Measurements from ENCODE around the gene DOCK10.
"Not testable (repeated sequence)": the region's sequence is repeated elsewhere in the genome, so short reads cannot be mapped to it uniquely, and the experiment has no call there.

Gene DOCK10

GRCh38 chr2:225065882-225066281 lies 23.6 kb upstream of the DOCK10 start:
- no peak for DNase-seq (ENCODE audit: low read depth)
- H3K4me3 ChIP-seq (ENCODE audit: low read length) = no peak overlapping the region
- TF ChIP-seq, protein P1, sequence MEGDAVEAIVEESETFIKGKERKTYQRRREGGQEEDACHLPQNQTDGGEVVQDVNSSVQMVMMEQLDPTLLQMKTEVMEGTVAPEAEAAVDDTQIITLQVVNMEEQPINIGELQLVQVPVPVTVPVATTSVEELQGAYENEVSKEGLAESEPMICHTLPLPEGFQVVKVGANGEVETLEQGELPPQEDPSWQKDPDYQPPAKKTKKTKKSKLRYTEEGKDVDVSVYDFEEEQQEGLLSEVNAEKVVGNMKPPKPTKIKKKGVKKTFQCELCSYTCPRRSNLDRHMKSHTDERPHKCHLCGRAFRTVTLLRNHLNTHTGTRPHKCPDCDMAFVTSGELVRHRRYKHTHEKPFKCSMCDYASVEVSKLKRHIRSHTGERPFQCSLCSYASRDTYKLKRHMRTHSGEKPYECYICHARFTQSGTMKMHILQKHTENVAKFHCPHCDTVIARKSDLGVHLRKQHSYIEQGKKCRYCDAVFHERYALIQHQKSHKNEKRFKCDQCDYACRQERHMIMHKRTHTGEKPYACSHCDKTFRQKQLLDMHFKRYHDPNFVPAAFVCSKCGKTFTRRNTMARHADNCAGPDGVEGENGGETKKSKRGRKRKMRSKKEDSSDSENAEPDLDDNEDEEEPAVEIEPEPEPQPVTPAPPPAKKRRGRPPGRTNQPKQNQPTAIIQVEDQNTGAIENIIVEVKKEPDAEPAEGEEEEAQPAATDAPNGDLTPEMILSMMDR (conservative IDR thresholded peaks at IDR 0.05; ENCODE audit: low read length) = no peak

GRCh38 chr2:225064928-225065327 lies 22.7 kb upstream of the DOCK10 start:
- DNase-seq (ENCODE audit: low read depth) = no peak
- TF ChIP-seq, protein P1 (conservative IDR thresholded peaks at IDR 0.05; ENCODE audit: low read length) = no peak
- H3K4me3 ChIP-seq (ENCODE audit: low read length) = no peak overlapping the region

- no peak for DNase-seq (ENCODE audit: low read depth)
- no peak overlapping the region for H3K4me3 ChIP-seq (ENCODE audit: low read length)
- TF ChIP-seq, protein P1 (conservative IDR thresholded peaks at IDR 0.05; ENCODE audit: low read length) = no peak
Observed at GRCh38 chr2:225064362-225064761, 22.1 kb upstream of the DOCK10 start.

DNA sequence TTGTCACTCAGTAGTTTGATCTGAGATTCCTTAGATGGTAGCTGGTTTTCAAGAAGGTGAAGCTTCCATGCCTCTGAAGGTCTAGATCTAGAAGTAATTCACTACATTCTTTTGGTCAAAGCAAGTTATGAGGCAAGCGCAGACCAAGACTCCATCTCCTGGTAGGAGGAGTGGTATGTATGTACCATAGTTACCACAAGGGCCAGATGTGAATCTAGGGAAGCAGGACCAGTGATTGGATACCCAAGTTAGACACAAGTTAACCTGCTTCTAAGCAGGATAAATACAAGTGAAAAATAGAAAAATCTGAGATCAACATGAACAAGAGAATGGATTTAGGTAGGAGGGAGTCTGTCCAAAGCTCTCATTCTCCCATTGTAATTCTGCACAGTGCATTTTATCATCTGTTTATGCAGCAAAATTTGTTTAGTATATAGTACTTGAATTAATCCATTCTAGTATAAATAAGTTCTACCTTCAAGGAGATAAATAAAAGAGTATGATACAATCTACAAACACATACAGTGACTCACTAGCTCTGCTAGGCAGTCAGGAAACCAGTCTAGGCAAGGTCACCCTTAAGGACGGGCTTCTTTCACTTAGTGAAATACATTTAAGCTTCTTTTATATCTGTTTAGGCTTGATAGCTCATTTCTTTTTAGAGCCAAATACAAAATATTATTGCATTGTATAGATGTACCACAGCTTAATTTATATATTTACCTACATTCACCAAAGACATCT lies 14.2 kb upstream of the DOCK10 start:
- no peak for DNase-seq (ENCODE audit: low read depth)
- H3K4me3 ChIP-seq (ENCODE audit: low read length) = no peak overlapping the region
- TF ChIP-seq, protein P1 (conservative IDR thresholded peaks at IDR 0.05; ENCODE audit: low read length) = no peak

GRCh38 chr2:225055714-225056113 lies 13.4 kb upstream of the DOCK10 start:
- no peak for DNase-seq (ENCODE audit: low read depth)
- TF ChIP-seq, protein P1 (conservative IDR thresholded peaks at IDR 0.05; ENCODE audit: low read length) = no peak
- no peak overlapping the region for H3K4me3 ChIP-seq (ENCODE audit: low read length)

- H3K4me3 ChIP-seq (ENCODE audit: low read length) = no peak overlapping the region
- TF ChIP-seq, protein P1 (conservative IDR thresholded peaks at IDR 0.05; ENCODE audit: low read length) = no peak
- DNase-seq (ENCODE audit: low read depth) = no peak
Observed at GRCh38 chr2:225052703-225053102, 10.4 kb upstream of the DOCK10 start.

DNA sequence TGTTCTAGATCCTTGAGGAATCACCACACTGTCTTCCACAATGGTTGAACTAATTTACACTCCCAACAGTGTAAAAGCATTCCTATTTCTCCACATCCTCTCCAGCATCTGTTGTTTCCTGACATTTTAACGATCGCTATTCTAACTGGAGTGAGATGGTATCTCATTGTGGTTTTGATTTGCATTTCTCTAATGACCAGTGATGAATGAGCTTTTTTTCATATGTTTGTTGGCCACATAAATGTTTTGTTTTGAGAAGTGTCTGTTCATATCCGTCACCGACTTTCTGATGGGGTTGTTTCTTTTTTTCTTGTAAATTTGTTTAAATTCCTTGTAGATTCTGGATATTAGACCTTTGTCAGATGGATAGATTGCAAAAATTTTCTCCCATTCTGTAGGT lies 5.2 kb upstream of the DOCK10 start:
- peak; percentile 37 for DNase-seq (ENCODE audit: low read depth)
- not testable (repeated sequence) for H3K4me3 ChIP-seq (ENCODE audit: low read length)
